HepG2 (cell line): ENCODE results near the gene NOL8. TPM values are rescaled to one million over a fixed set of nuclear protein-coding genes. Genes with fewer than 3 reads are reported as not detected.

Source experiments
- BRCA1 ChIP-seq: sonication (generic); formaldehyde crosslinking; IDR thresholded peaks from 2 replicates; pipeline ENCODE4 v1.4.0; 2020; ENCODE audit warnings: missing genetic modification reagents
- CCDC6 ChIP-seq: sonication (generic); formaldehyde crosslinking; IDR thresholded peaks from 2 replicates; pipeline ENCODE4 v1.8.1; 2022; ENCODE audit warnings: mild to moderate bottlenecking, missing genetic modification reagents, moderate library complexity
- ESRRA ChIP-seq: sonication (generic); formaldehyde crosslinking; IDR thresholded peaks from 2 replicates; pipeline ENCODE4 v1.5.1; 2020; ENCODE audit warnings: mild to moderate bottlenecking, low read depth, missing genetic modification reagents
- HNF4G ChIP-seq, 2 experiments: sonication (generic) in 1 of 2; formaldehyde crosslinking in 1 of 2; IDR thresholded peaks; 2 replicates each; pipeline versions ENCODE4 v1.4.0 to v1.6.1; 2011 to 2020; ENCODE audit warnings: borderline replicate concordance in 2 of 2, low read depth in 2 of 2, mild to moderate bottlenecking in 2 of 2, low read length in 1 of 2, missing genetic modification reagents in 1 of 2, moderate library complexity in 1 of 2
- HOXA3 ChIP-seq: sonication (generic); formaldehyde crosslinking; IDR thresholded peaks from 2 replicates; pipeline ENCODE4 v1.5.0; 2020; ENCODE audit warnings: missing genetic modification reagents
- KDM5B ChIP-seq: sonication (generic); formaldehyde crosslinking; IDR thresholded peaks from 2 replicates; pipeline ENCODE4 v1.4.0; 2020; ENCODE audit warnings: missing genetic modification reagents, mild to moderate bottlenecking, borderline replicate concordance
- MTA3 ChIP-seq: sonication (generic); formaldehyde crosslinking; IDR thresholded peaks from 2 replicates; pipeline ENCODE4 v1.4.0; 2020; ENCODE audit warnings: missing genetic modification reagents
- PCBP2 ChIP-seq: fragments of 200-400 bp; formaldehyde crosslinking; optimal IDR thresholded peaks from 2 replicates; pipeline ENCODE3; 2018; ENCODE audit warnings: low read length, low read depth; ENCODE audit not compliant: poor library complexity, severe bottlenecking
- PHF20 ChIP-seq: sonication (generic); formaldehyde crosslinking; IDR thresholded peaks from 2 replicates; pipeline ENCODE4 v1.5.0; 2020; ENCODE audit warnings: mild to moderate bottlenecking, missing genetic modification reagents
- SP140L ChIP-seq: sonication (generic); formaldehyde crosslinking; IDR thresholded peaks from 2 replicates; pipeline ENCODE4 v1.4.0; 2020; ENCODE audit warnings: missing genetic modification reagents, borderline replicate concordance
- ZBTB3 ChIP-seq: sonication (generic); formaldehyde crosslinking; IDR thresholded peaks from 2 replicates; pipeline ENCODE4 v1.4.0; 2020; ENCODE audit warnings: low read depth, mild to moderate bottlenecking, moderate library complexity, missing genetic modification reagents, borderline replicate concordance
- ZNF260 ChIP-seq: sonication (generic); formaldehyde crosslinking; IDR thresholded peaks from 2 replicates; pipeline ENCODE4 v1.4.0; 2020; ENCODE audit warnings: missing genetic modification reagents, low read depth, mild to moderate bottlenecking, borderline replicate concordance
- ZNF44 ChIP-seq: sonication (generic); formaldehyde crosslinking; IDR thresholded peaks from 2 replicates; pipeline ENCODE4 v1.5.1; 2020; ENCODE audit warnings: mild to moderate bottlenecking, missing genetic modification reagents
- ZNF557 ChIP-seq: sonication (generic); formaldehyde crosslinking; IDR thresholded peaks from 2 replicates; pipeline ENCODE4 v1.4.0; 2020; ENCODE audit warnings: missing genetic modification reagents
- ZNF577 ChIP-seq: sonication (generic); formaldehyde crosslinking; IDR thresholded peaks from 2 replicates; pipeline ENCODE4 v1.4.0; 2020; ENCODE audit warnings: mild to moderate bottlenecking, low read depth, missing genetic modification reagents, borderline replicate concordance
- ZNF678 ChIP-seq: sonication (generic); formaldehyde crosslinking; IDR thresholded peaks from 2 replicates; pipeline ENCODE4 v1.4.0; 2020; ENCODE audit warnings: mild to moderate bottlenecking, missing genetic modification reagents
- ZNF746 ChIP-seq: sonication (generic); formaldehyde crosslinking; IDR thresholded peaks from 2 replicates; pipeline ENCODE4 v1.8.0; 2022; ENCODE audit warnings: mild to moderate bottlenecking, missing genetic modification reagents
- ZNF766 ChIP-seq: sonication (generic); formaldehyde crosslinking; IDR thresholded peaks from 2 replicates; pipeline ENCODE4 v1.5.0; 2020; ENCODE audit warnings: missing genetic modification reagents, borderline replicate concordance
- ZNF780A ChIP-seq: sonication (generic); formaldehyde crosslinking; IDR thresholded peaks from 2 replicates; pipeline ENCODE4 v1.8.0; 2022; ENCODE audit warnings: mild to moderate bottlenecking, missing genetic modification reagents, moderate library complexity
- ZSCAN9 ChIP-seq: IDR thresholded peaks from 2 replicates; pipeline ENCODE4 v1.6.1; 2016; ENCODE audit warnings: borderline replicate concordance
- polyA plus RNA-seq, 8 experiments: library from polyadenylated mRNA; depleted of rRNA in 3 of 8; stranded (reverse) in 7 of 8; unstranded in 1 of 8; fragments of >200 nt; fragmentation: Illumina TruSeq in 4 of 8; extraction: Trizol in 4 of 8; gene quantifications; 2 replicates each; pipeline versions ENCODE4 v1.2.1 to v1.2.3, GENCODE V29; 2011 to 2016; ENCODE audit warnings: low read depth in 4 of 8, missing spikeins in 1 of 8, mixed read lengths in 1 of 8; ENCODE audit not compliant: insufficient read depth in 1 of 8
- total RNA-seq, 5 experiments: library from RNA; depleted of rRNA; stranded (reverse); fragments of >200 nt; fragmentation: Illumina TruSeq; extraction: Trizol; gene quantifications; 2 replicates each; pipeline ENCODE4 v1.2.3, GENCODE V29; 2016; ENCODE audit warnings: low read depth in 1 of 5
- TF ChIP-seq, protein P1 (sequence below): sonication (generic); formaldehyde crosslinking; conservative IDR thresholded peaks from 2 replicates; pipeline ENCODE4 v1.4.0; 2020; ENCODE audit warnings: missing genetic modification reagents
- TF ChIP-seq, protein P2 (sequence below): sonication (generic); formaldehyde crosslinking; IDR thresholded peaks from 2 replicates; pipeline ENCODE4 v1.4.0; 2020; ENCODE audit warnings: missing genetic modification reagents; ENCODE audit errors: not compliant biosample characterization
- TF ChIP-seq, protein P3 (sequence below): sonication (generic); formaldehyde crosslinking; conservative IDR thresholded peaks from 2 replicates; pipeline ENCODE4 v1.5.0; 2020; ENCODE audit warnings: missing genetic modification reagents
- TF ChIP-seq, protein P4 (sequence below): sonication (generic); formaldehyde crosslinking; IDR thresholded peaks from 2 replicates; pipeline ENCODE4 v1.4.0; 2020; ENCODE audit warnings: missing genetic modification reagents

Gene NOL8
- total and polyA plus RNA-seq, 2 of the 13 experiments (the other 11 are each of a cell fraction or from before 2014, with no cell fraction given): 12.8 to 36.3 TPM

DNA sequence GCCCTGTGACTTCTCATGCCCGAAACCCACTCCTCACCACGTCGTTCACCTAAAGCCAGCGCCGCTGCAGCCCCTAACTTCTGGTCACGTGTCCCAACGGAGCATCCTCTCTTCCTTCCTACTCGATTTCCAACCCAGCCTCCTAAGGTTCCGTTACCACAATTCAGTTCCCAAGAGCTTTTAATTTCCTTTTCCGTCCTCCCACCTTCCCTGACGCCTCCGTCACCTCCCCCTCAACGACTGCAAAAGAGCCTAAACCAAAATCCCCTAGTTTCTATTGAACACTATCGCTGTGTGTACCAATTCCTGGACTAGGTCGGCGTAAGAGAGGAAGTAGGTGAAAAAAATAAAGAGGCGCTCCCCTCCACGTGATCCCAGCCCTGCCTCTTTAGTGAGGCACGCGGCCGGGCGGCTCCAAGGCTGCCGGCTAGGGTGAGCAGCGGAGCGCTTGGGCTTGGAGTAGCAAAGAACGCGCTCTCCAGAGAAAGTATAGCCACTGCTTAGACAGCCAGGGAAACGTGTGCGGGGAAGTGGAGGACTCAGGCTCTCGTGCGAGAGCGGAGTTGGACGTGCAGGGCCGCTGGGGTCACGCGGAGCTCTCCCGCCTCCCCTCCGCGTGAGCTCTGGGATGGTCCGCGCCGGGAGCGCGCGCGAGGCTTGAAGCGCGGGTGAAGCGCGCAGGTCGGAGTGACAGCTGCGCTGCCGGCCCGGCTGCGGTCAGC lies at the start of gene NOL8, which contains the start of gene CENPP (continued):
- TF ChIP-seq ZNF678: no peak
- TF ChIP-seq ZNF260 (CRISPR knock-in tag): no peak
- TF ChIP-seq, protein P1, sequence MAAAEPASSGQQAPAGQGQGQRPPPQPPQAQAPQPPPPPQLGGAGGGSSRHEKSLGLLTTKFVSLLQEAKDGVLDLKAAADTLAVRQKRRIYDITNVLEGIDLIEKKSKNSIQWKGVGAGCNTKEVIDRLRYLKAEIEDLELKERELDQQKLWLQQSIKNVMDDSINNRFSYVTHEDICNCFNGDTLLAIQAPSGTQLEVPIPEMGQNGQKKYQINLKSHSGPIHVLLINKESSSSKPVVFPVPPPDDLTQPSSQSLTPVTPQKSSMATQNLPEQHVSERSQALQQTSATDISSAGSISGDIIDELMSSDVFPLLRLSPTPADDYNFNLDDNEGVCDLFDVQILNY (CRISPR knock-in tag): peak; percentile 99
- peak; percentile 54; the same call in 1 of the 2 replicates for TF ChIP-seq CCDC6
- TF ChIP-seq ZNF44 (CRISPR knock-in tag): no peak
- TF ChIP-seq ZNF557 (CRISPR knock-in tag): no peak
- peak; percentile 39 for TF ChIP-seq HOXA3 (CRISPR knock-in tag)
- TF ChIP-seq, protein P2, sequence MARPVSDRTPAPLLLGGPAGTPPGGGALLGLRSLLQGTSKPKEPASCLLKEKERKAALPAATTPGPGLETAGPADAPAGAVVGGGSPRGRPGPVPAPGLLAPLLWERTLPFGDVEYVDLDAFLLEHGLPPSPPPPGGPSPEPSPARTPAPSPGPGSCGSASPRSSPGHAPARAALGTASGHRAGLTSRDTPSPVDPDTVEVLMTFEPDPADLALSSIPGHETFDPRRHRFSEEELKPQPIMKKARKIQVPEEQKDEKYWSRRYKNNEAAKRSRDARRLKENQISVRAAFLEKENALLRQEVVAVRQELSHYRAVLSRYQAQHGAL (CRISPR knock-in tag): no peak
- TF ChIP-seq ZBTB3 (CRISPR knock-in tag): no peak
- peak; percentile 96 for TF ChIP-seq PHF20
- TF ChIP-seq, protein P3, sequence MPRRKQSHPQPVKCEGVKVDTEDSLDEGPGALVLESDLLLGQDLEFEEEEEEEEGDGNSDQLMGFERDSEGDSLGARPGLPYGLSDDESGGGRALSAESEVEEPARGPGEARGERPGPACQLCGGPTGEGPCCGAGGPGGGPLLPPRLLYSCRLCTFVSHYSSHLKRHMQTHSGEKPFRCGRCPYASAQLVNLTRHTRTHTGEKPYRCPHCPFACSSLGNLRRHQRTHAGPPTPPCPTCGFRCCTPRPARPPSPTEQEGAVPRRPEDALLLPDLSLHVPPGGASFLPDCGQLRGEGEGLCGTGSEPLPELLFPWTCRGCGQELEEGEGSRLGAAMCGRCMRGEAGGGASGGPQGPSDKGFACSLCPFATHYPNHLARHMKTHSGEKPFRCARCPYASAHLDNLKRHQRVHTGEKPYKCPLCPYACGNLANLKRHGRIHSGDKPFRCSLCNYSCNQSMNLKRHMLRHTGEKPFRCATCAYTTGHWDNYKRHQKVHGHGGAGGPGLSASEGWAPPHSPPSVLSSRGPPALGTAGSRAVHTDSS (CRISPR knock-in tag): no peak
- TF ChIP-seq HNF4G (IDR thresholded peaks at IDR 0.05; ENCODE audit: borderline replicate concordance, low read depth, low read length): no peak
- TF ChIP-seq HNF4G (CRISPR knock-in tag; IDR thresholded peaks at IDR 0.05; ENCODE audit: borderline replicate concordance, low read depth): no peak
- TF ChIP-seq ZNF780A (CRISPR knock-in tag): no peak; the same call in 1 of the 2 replicates
- peak; percentile 92 for TF ChIP-seq KDM5B (CRISPR knock-in tag)
- no peak; the same call in 1 of the 2 replicates for TF ChIP-seq BRCA1 (CRISPR knock-in tag)
- no peak for TF ChIP-seq ESRRA (CRISPR knock-in tag)
- TF ChIP-seq ZNF746 (CRISPR knock-in tag): peak; percentile 49; the same call in 1 of the 2 replicates
- no peak for TF ChIP-seq ZNF766
- no peak for TF ChIP-seq PCBP2
- TF ChIP-seq, protein P4, sequence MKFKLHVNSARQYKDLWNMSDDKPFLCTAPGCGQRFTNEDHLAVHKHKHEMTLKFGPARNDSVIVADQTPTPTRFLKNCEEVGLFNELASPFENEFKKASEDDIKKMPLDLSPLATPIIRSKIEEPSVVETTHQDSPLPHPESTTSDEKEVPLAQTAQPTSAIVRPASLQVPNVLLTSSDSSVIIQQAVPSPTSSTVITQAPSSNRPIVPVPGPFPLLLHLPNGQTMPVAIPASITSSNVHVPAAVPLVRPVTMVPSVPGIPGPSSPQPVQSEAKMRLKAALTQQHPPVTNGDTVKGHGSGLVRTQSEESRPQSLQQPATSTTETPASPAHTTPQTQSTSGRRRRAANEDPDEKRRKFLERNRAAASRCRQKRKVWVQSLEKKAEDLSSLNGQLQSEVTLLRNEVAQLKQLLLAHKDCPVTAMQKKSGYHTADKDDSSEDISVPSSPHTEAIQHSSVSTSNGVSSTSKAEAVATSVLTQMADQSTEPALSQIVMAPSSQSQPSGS (CRISPR knock-in tag): peak; percentile 43; the same call in 1 of the 2 replicates
- no peak for TF ChIP-seq SP140L (CRISPR knock-in tag)
- peak; percentile 68 for TF ChIP-seq ZSCAN9 (CRISPR knock-in tag)
- no peak for TF ChIP-seq MTA3 (CRISPR knock-in tag)
- TF ChIP-seq ZNF577 (CRISPR knock-in tag): no peak
